ENCODE data around the gene TMEM229B. TPM values are rescaled to one million over a fixed set of nuclear protein-coding genes. Genes with fewer than 3 reads are reported as not detected.

Gene TMEM229B
- total RNA-seq = under 1 TPM; 0.30 to 0.76 (median 0.50) TPM

DNA sequence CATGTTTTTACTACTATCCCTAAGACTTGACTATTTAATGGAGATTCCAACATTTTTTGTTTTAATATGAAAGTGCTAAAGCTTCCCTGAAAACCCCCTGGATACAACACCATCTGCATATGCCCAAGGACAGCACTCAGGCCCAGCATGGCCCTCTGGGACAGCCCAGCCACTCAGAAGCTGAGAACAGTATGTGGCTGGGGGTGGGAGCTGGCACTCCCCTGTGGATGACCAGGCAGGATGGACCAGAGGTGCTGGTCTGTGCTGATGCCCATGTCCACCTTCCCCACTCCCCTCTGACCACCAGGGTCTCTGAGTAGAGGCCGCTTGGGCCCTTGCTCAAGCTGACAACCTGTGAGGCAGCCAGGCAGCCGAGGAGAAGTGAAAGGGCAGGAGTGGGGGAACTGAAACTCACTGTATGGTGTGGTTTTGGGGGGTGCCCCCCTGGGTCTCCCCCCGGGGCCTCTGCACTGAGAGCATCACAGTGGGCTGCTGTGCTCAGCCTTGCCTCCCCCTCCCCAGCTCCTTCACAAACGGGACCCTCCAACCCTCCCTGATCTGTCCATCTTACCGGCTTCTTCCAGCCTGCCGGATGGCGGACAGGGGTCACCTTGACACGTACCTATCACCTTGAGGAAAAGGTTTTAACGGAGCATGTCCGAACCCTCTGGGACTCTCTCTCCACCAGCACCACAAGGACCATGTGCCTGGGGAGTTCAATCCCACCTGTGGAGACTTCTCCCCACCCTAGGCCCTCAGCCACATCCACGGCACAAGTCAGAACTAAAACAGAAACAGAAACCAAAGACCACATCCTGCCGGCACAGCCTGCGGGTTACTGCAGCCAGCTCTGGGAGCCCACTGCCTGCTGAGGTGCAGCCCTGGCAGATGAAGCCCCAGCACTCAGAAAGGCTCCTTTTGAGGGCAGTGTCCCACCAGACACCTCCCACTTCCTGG, at the start of gene TMEM229B:
Gene TMEM229B, minus strand, starts transcription at position 785 of the 957 bp plus-strand sequence. CDS start 14,798 bp downstream, outside the sequence.
- H3K27me3 ChIP-seq = no peaks in the 10 kb centered on the region
- H3K36me3 ChIP-seq = no peaks in the 10 kb centered on the region
- 64 to 68% methylated on average over 7 to 11 of the region's 13 CpGs for WGBS, 2 donors
- H3K4me1 ChIP-seq = peaks cover 2 to 18% (median 11%) of the 10 kb centered on the region in 3 donors
- TF ChIP-seq, protein P1, sequence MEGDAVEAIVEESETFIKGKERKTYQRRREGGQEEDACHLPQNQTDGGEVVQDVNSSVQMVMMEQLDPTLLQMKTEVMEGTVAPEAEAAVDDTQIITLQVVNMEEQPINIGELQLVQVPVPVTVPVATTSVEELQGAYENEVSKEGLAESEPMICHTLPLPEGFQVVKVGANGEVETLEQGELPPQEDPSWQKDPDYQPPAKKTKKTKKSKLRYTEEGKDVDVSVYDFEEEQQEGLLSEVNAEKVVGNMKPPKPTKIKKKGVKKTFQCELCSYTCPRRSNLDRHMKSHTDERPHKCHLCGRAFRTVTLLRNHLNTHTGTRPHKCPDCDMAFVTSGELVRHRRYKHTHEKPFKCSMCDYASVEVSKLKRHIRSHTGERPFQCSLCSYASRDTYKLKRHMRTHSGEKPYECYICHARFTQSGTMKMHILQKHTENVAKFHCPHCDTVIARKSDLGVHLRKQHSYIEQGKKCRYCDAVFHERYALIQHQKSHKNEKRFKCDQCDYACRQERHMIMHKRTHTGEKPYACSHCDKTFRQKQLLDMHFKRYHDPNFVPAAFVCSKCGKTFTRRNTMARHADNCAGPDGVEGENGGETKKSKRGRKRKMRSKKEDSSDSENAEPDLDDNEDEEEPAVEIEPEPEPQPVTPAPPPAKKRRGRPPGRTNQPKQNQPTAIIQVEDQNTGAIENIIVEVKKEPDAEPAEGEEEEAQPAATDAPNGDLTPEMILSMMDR (IDR thresholded peaks at IDR 0.05) = no peak
- no peak for TF ChIP-seq POLR2A (IDR thresholded peaks at IDR 0.05)
- H3K4me3 ChIP-seq = peak within 1 kb of the TSS; percentile 14 to 58 (median 33)
- DNase-seq = peak; percentile 41
- peaks cover 0 to 5% (median 2%) of the 10 kb centered on the region in 3 donors for H3K9me3 ChIP-seq
- intact Hi-C loops (cut with DNase I) = no loop called here
- H3K27ac ChIP-seq = peak within 1 kb of the TSS; percentile 18 to 76 (median 44)

DNA sequence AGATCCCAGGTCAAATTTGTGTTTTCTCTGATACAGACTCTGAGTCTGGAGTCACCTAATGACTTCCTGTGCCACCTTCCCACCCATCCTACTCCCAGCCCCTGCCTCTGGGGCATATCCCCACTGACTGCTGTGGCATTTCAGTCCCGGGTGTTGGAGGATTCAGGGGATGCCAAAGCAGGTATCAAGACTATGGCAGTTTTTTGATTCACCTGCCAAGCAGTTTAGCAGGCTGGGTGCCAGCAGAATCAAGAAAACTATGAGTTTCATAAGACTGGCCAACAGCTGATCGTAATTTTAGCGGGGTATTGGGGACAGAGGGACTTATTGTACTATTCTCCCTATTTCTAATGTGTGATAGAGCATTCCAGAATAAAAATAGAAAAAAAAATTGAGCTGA, 49.2 kb upstream of the TMEM229B start:
- TF ChIP-seq POLR2A (IDR thresholded peaks at IDR 0.05) = no peak
- TF ChIP-seq, protein P1 (IDR thresholded peaks at IDR 0.05) = no peak
- H3K4me3 ChIP-seq = no peak overlapping the region
- intact Hi-C loops (cut with DNase I) = no loop called here
- no peaks in the 10 kb centered on the region for H3K36me3 ChIP-seq
- peaks cover 0 to 29% (median 4%) of the 10 kb centered on the region in 3 donors for H3K4me1 ChIP-seq
- WGBS, 2 donors = 25 to 45% methylated on average over 3 of the region's 3 CpGs
- DNase-seq = no peak
- no peaks in the 10 kb centered on the region for H3K9me3 ChIP-seq
- H3K27me3 ChIP-seq = peaks cover 0 to 11% (median 0%) of the 10 kb centered on the region in 4 donors
- peak overlapping the region in 1 of 4 donors; percentile 3 for H3K27ac ChIP-seq

DNA sequence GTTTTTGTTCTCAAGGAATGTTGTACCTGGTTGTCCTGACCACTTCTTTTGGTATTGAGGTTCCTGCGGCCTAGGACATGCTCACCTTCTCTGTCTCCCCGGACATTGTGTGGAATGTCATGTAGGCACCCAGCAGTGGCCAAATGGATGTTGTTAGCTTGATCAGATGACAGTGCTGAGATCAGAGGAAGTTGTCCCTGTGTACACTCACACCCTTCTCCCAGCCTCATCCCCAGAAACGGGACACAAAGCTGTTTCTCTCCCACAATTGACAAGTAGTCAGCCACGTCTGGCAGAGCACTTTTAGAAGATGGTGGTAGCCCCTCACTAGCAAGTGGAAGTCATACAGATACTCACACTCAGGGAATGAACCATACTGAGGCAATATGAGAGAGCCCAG, 47.6 kb upstream of the TMEM229B start:
- DNase-seq = no peak
- 83 to 86% methylated on average over 3 to 4 of the region's 4 CpGs for WGBS, 2 donors
- intact Hi-C loops (cut with DNase I) = no loop called here

DNA sequence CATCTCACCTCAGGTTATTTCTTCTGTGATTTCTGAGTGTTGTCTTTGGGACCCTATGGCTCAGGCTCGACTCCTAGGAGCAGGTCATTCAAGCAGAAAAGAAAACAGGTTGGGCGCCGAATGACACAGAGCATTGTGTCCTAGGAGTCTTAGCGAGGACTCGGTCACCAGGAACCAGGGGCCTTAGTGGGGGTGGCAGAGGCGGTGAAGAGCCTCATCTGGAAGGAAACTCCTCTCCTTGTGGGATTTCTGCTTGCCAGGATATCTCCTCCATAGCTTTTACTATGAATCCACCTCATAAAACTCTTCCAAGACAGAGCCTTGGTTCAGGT, 45.2 kb upstream of the TMEM229B start:
- Histone ChIP-seq H3K27me3 (peaks cover 0 to 12% (median 0%) of the 10 kb centered on the region in 4 donors), H3K27ac (peak overlapping the region; percentile 42 to 80 (median 74)), H3K9me3 (no peaks in the 10 kb centered on the region), H3K4me3 (peak overlapping the region; percentile 57 to 91 (median 80)), H3K4me1 (peaks cover 4 to 29% (median 7%) of the 10 kb centered on the region in 3 donors), H3K36me3 (no peaks in the 10 kb centered on the region)
- no peak for DNase-seq
- 35 to 40% methylated on average over 2 to 3 of the region's 6 CpGs for WGBS, 2 donors
- no peak for TF ChIP-seq POLR2A (IDR thresholded peaks at IDR 0.05)
- TF ChIP-seq, protein P1 (IDR thresholded peaks at IDR 0.05) = no peak
- intact Hi-C loops (cut with DNase I) = no loop called here

More for the DNA sequence above, 47.6 kb upstream of the TMEM229B start:
- no peak for TF ChIP-seq POLR2A (IDR thresholded peaks at IDR 0.05)
- TF ChIP-seq, protein P1 (IDR thresholded peaks at IDR 0.05) = no peak
- Histone ChIP-seq H3K27me3 (peaks cover 0 to 12% (median 0%) of the 10 kb centered on the region in 4 donors), H3K36me3 (no peaks in the 10 kb centered on the region), H3K4me3 (no peak overlapping the region), H3K27ac (no peak overlapping the region), H3K9me3 (no peaks in the 10 kb centered on the region), H3K4me1 (peaks cover 4 to 35% (median 7%) of the 10 kb centered on the region in 3 donors)

Data from esophagus squamous epithelium (tissue), 5 donors.